Middle frontal gyrus (tissue), 1 donor: ENCODE results near the gene PTBP1.
"Not testable (repeated sequence)": the region's sequence is repeated elsewhere in the genome, so short reads cannot be mapped to it uniquely, and the experiment has no call there.

Experiments
- DNase-seq: peaks from one replicate; pipeline ENCODE4 v3.0.0-alpha.2; 2015; ENCODE audit warnings: low spot score; ENCODE audit errors: extremely low spot score

The PTBP1 gene

DNA sequence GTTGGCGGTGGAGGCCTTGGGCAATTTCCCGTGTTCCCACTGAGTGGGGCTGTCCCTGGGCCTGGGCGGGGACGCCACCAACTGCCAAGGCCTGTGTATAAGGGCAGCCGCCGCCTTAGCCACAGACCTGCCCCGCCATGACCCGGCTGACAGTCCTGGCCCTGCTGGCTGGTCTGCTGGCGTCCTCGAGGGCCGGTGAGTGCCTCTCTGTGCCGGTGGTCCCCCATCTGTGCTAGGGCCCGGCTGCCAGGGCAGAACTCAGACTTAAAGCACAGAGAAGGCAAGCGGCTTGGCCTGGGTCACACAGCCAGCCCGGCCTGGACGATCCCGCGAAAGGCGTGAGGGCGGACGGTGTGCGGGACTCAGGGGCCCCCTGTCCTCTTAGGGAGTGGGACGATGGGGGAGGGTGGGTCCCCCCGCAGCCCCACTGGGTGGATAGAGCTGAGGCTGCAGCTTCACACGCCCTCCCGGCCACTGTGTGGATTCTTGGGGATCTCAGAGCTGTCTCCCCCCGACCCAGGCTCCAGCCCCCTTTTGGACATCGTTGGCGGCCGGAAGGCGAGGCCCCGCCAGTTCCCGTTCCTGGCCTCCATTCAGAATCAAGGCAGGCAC, 30.6 kb downstream of the PTBP1 start, which contains the start of gene AZU1:
Gene AZU1 (plus strand): TSS at position 128 of the 612 bp plus-strand sequence. CDS start 10 bp downstream, at position 138.
- DNase-seq = no peak

GRCh38 chr19:829129-829758, 32.0 kb downstream of the PTBP1 start:
- DNase-seq = no peak

DNA sequence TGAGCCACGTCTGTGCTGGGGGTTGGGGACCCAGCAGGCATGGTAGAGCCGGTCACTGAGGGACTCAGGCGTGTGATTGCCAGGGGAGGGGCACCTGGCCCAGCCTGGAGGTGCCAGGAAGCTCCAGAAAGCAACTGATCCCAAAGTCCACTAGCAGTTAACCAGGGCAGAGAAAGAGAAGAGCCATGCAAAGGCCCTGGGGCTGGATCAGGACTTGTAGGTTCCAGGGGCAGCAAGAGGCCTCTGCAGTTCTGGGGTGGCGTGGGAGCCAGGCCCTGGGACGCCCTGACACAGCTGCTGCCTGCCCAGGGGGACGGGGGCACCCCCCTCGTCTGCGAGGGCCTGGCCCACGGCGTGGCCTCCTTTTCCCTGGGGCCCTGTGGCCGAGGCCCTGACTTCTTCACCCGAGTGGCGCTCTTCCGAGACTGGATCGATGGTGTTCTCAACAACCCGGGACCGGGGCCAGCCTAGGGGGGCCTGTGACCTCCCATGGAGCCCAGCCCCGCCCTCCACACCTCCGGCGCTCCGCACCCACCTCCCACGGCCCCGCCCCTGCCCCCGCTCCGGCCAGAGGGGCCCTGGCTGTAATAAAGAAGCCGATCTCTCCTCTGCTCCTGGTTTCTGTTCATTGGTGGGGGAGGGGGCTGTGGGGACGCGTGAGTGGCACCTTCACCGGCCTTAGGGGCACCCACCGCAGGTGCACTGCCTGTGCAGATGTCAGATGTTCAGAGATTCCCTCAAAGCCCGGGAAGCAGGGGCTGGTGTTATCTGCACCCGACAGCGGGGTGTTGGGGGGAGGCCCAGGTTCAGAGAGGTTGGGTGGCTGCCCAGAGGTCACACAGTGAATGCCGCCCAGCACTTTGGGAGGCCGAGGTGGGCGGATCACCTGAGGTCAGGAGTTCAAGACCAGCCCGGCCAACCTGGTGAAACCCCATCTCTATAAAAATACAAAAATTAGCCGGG, 34.4 kb downstream of the PTBP1 start:
- DNase-seq = no peak

DNA sequence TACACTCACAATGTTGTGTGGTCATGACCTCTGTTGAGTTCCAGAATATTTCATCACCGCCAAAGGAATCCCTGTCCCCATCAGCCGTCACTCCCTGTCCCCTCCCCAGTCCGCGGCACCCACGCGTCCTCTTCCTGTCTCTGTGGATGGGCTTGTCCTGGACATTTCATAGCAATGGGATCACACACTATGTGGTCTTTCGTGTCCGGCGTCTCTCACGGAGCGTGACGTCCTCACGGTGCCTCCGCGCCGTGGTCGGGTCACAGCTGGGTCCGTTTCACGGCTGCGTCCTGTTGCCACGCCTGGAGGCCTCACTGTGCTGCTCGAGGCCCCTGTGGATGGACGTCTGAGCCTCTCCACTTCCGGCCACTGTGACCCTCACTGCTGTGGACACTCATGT, 37.0 kb downstream of the PTBP1 start:
- no peak for DNase-seq

DNA sequence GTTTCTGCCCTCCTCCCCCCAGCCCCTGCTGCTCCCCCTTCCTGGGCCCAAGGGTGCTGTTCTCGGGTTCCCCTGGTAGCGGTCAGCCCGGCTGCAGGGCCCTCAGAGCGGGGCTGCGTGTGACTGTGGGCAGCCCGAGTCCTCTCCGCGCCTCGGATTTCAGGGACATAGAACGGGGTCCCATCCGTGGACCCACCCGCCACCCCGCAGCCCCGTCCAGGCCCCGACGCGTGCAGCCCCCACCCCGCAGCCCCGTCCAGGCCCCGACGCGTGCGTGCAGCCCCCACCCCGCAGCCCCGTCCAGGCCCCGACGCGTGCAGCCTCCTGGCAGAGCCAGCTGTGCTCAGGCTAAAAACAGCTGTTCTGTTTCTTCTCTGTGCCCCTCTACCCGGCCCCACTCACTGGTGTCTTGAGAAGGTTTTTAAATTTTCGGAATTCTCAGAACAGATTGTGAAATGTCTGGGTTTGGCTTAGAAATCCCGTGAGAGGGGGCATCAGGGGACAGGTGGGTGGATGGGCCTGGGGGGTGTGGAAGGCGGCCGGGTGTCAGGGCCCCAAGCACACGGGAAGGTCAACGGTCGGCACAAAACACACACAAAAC, 38.1 kb downstream of the PTBP1 start:
- no peak for DNase-seq

- no peak for DNase-seq
Measured at GRCh38 chr19:840519-841206, 43.4 kb downstream of the PTBP1 start, which contains the start of gene PRTN3. PRTN3 (plus strand) TSS chr19:840999; CDS start chr19:841009, 10 bp downstream.

GRCh38 chr19:842802-843179, 45.5 kb downstream of the PTBP1 start:
- not testable (repeated sequence) for DNase-seq

GRCh38 chr19:843180-843835, 46.1 kb downstream of the PTBP1 start:
- no peak for DNase-seq

DNA sequence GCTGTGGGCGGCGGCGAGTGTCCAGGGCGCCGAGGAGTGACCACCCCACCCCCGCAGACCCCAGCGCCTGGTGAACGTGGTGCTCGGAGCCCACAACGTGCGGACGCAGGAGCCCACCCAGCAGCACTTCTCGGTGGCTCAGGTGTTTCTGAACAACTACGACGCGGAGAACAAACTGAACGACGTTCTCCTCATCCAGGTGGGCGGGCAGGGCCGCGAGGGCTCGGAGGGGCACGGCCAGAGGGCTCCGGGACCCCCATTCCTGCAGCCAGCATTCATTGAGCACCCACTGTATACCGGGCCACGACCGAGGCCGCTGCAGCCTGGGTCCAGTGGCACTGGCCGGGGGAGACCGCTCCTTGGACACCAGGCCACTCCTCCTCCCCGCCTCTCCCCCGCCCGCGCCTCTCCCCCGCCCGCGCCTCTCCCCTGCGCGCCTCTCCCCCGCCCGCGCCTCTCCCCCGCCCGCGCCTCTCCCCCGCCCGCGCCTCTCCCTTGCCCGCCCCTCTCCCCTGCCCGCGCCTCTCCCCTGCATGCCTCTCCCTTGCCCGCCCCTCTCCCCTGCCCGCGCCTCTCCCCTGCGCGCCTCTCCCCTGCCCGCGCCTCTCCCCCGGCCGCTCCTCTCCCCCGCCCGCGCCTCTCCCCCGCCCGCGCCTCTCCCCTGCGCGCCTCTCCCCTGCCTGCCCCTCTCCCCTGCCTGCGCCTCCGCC, 46.7 kb downstream of the PTBP1 start:
- no peak for DNase-seq

DNA sequence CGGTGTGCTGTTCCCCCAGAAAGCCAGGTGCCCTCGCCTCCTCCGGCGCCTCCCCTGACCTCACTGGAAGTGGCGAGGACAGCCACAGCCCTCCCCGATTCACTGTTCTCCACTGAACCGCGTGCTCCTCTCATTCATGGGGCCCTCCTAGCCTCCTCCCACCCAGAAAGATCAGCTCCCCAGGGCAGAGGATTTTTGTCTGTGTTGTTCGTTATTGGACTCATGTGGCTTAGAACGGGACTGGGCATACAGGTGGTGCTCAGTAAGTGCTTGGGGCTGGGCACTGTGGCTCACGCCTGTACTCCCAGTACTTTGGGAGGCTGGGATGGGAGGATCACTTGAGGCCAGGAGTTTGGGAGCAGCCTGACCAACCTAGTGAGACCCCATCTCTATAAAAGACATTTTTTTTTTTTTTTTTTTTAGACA, 47.3 kb downstream of the PTBP1 start:
- DNase-seq = no peak

- no peak for DNase-seq
Measured at GRCh38 chr19:845707-846521, 48.7 kb downstream of the PTBP1 start.

- DNase-seq = no peak
Measured at GRCh38 chr19:848386-848921, 51.2 kb downstream of the PTBP1 start.

- DNase-seq = not testable (repeated sequence)
Measured at GRCh38 chr19:849195-849594, 51.9 kb downstream of the PTBP1 start.

DNA sequence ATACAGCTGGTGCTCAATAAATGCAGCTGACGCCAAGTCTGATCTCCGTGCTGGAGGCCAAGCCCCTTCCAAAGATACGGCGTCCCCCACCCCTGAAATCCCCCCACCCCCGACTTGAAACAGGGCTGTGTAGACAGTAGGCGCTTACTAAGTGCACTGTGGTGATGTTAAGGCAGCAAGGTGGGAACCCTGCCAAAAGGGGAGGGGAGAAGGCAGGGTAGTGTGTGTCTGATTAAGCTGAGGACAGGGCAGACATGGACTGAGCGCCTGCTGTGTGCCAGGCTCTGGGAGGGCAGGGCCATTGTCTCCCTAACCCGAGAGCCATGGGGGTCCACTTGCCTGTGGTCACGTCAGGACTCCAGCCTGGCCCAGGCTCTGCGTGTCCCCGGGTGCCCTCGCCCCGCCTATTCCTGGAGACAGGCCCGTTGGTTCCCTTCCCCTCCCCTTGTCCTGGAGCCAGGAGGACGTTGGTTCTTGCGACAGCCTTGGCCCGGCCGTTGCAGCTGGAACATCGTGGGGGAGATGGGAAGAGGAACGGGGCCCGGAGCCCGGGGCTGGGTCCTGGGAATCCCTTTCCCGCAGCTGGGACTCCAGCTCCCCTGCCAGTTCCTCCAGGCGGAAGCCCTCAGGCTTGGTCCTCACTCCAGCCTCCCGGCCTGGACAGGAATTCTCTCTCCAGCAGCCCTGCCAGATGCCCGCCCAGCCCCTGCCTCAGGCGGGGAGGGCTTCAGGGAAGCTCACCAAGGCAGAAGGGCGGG, 53.1 kb downstream of the PTBP1 start:
- no peak for DNase-seq

DNA sequence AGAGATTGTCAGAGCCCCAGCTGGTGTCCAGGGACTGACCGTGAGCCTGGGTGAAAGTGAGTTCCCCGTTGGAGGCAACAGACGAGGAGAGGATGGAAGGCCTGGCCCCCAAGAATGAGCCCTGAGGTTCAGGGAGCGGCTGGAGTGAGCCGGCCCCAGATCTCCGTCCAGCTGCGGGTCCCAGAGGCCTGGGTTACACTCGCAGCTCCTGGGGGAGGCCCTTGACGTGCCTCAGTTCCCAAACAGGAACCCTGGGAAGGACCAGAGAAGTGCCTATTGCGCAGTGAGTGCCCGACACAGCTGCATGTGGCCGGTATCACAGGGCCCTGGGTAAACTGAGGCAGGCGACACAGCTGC, 53.7 kb downstream of the PTBP1 start:
- DNase-seq = no peak

DNA sequence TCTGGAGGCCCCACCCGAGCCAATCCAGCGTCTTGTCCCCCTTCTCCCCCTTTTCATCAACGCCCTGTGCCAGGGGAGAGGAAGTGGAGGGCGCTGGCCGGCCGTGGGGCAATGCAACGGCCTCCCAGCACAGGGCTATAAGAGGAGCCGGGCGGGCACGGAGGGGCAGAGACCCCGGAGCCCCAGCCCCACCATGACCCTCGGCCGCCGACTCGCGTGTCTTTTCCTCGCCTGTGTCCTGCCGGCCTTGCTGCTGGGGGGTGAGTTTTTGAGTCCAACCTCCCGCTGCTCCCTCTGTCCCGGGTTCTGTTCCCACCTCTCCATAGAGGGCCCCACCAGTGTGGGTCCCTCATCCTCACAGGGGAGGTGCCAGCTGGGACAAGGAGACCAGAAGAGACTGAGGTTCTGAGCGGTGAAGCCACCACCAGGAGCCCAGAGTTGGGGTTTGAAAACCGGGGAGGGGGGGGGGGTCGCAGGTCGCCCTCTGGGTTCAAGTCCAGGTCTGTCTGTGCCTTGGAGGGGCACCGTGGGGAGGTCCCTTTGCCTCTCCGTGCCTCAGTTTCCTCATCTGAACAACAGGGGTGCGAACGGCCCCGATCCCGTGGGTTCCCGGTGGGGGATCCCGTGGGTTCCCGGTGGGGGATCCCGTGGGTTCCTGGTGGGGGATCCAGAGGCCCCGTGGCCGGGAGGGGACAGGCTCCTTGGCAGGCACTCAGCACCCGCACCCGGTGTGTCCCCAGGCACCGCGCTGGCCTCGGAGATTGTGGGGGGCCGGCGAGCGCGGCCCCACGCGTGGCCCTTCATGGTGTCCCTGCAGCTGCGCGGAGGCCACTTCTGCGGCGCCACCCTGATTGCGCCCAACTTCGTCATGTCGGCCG, 55.1 kb downstream of the PTBP1 start, which contains the start of gene ELANE:
Gene ELANE (plus strand): TSS at position 168 of the 878 bp plus-strand sequence. CDS start 26 bp downstream, at position 194.
- DNase-seq = no peak
